Endothelial cell of umbilical vein (primary cell): Measurements from ENCODE around the gene KLRF2. TPM values are rescaled to one million over a fixed set of nuclear protein-coding genes. Genes with fewer than 3 reads are reported as not detected.
A peak's percentile ranks its signal among the peaks of the same experiment; 100 is the strongest.

Source experiments
- BruUV-seq: library from RNA; stranded (reverse); fragments of 400-500 nt; replicated peaks from 2 replicates; lab custom pipeline; 2021; lab: Mats Ljungman, UMichigan
- CTCF ChIA-PET: fragments of 300-600, 350-600 bp; sonication (Branson Sonifier 250); formaldehyde crosslinking; loops from one replicate; lab custom pipeline; 2021; ENCODE audit warnings: antibody characterized with exemption, inconsistent platforms; lab: Charles Lee
- POLR2A ChIA-PET: fragments of 300-600, 350-600 bp; sonication (Branson Sonifier 250); formaldehyde crosslinking; loops from one replicate; lab custom pipeline; 2021; ENCODE audit warnings: antibody characterized with exemption, inconsistent platforms; lab: Charles Lee
- DNase-seq: peaks from one replicate; pipeline ENCODE4 v3.0.0-alpha.2; 2011; ENCODE audit warnings: low read depth, low spot score
- FAIRE-seq: peaks from 2 replicates; lab custom pipeline; 2011; peaks lifted over from hg19 to GRCh38; lab: Jason Lieb, UNC
- H2AFZ ChIP-seq: 2 replicates; pipeline ENCODE4 v1.6.0; 2012; ENCODE audit warnings: low read depth, low read length, control low read depth, inconsistent platforms
- H3K27ac ChIP-seq: 2 replicates; pipeline ENCODE4 v1.5.1; 2011; ENCODE audit warnings: low read depth, mild to moderate bottlenecking, control low read depth, low read length, moderate library complexity; ENCODE audit not compliant: insufficient read depth
- H3K27me3 ChIP-seq, 2 experiments: 2 replicates each; pipeline versions ENCODE4 v1.6.0 to v1.6.1; 2011; ENCODE audit warnings: low read length in 2 of 2, mixed read lengths in 1 of 2; ENCODE audit not compliant: control insufficient read depth in 2 of 2, insufficient read depth in 2 of 2
- H3K36me3 ChIP-seq, 2 experiments: 2 replicates in 1 of 2; 3 replicates in 1 of 2; pipeline ENCODE4 v1.5.1; 2011; ENCODE audit warnings: low read length in 2 of 2, mild to moderate bottlenecking in 1 of 2, moderate library complexity in 1 of 2; ENCODE audit not compliant: control insufficient read depth in 2 of 2, insufficient read depth in 2 of 2; ENCODE audit errors: extremely low read depth in 1 of 2
- H3K4me1 ChIP-seq: 3 replicates; pipeline ENCODE4 v1.5.1; 2011; ENCODE audit warnings: mild to moderate bottlenecking, low read length; ENCODE audit not compliant: control insufficient read depth, insufficient read depth; ENCODE audit errors: extremely low read depth
- H3K4me2 ChIP-seq: 2 replicates; pipeline ENCODE4 v1.6.1; 2011; ENCODE audit warnings: low read length, control low read depth, mixed read lengths; ENCODE audit not compliant: insufficient read depth
- H3K4me3 ChIP-seq, 3 experiments: fragments of 200-600 bp in 1 of 3; sonication (generic), shearing (Covaris generic) in 1 of 3; replicated peaks in 1 of 3; 2 replicates each; pipeline ENCODE4 v1.5.1; 2011 to 2016; ENCODE audit warnings: control low read depth in 3 of 3, low read length in 3 of 3, mild to moderate bottlenecking in 2 of 3, inconsistent platforms in 1 of 3, low read depth in 1 of 3, moderate library complexity in 1 of 3; ENCODE audit not compliant: insufficient read depth in 1 of 3
- H3K79me2 ChIP-seq: 2 replicates; pipeline ENCODE4 v1.6.0; 2012; ENCODE audit warnings: low read length, inconsistent platforms; ENCODE audit not compliant: control insufficient read depth, insufficient read depth
- H3K9ac ChIP-seq: replicated peaks from 2 replicates; pipeline ENCODE3; 2011; ENCODE audit warnings: low read length, control low read depth; ENCODE audit not compliant: insufficient read depth; ENCODE audit errors: extremely low read depth
- H3K9me1 ChIP-seq: replicated peaks from 3 replicates; pipeline ENCODE4 v1.6.0; 2011; ENCODE audit warnings: mild to moderate bottlenecking, low read length; ENCODE audit not compliant: control insufficient read depth, insufficient read depth; ENCODE audit errors: extremely low read depth
- H3K9me3 ChIP-seq: replicated peaks from 2 replicates; pipeline ENCODE4 v1.5.1; 2012; ENCODE audit warnings: low read length, inconsistent platforms; ENCODE audit not compliant: control insufficient read depth, insufficient read depth
- H4K20me1 ChIP-seq: replicated peaks from 2 replicates; pipeline ENCODE3; 2011; ENCODE audit warnings: mild to moderate bottlenecking, low read length; ENCODE audit not compliant: control insufficient read depth, insufficient read depth; ENCODE audit errors: extremely low read depth
- EZH2 ChIP-seq: IDR thresholded peaks from 2 replicates; pipeline ENCODE4 v1.6.1; 2012; ENCODE audit warnings: borderline replicate concordance, low read depth, mild to moderate bottlenecking, moderate library complexity, low read length, inconsistent platforms; ENCODE audit not compliant: severe bottlenecking
- FOS ChIP-seq: IDR thresholded peaks from 2 replicates; pipeline ENCODE4 v1.6.1; 2011; ENCODE audit warnings: mild to moderate bottlenecking, low read length, moderate library complexity, borderline replicate concordance; ENCODE audit not compliant: insufficient read depth
- GATA2 ChIP-seq: IDR thresholded peaks from 2 replicates; pipeline ENCODE4 v1.7.0; 2011; ENCODE audit warnings: low read depth, mild to moderate bottlenecking, moderate library complexity, mixed read lengths, low read length; ENCODE audit not compliant: insufficient read length, insufficient read depth
- JUN ChIP-seq: IDR thresholded peaks from 2 replicates; pipeline ENCODE4 v1.6.1; 2011; ENCODE audit warnings: borderline replicate concordance, low read depth; ENCODE audit not compliant: insufficient read length, insufficient read depth
- MYC ChIP-seq: IDR thresholded peaks from one replicate; pipeline ENCODE4 v1.6.1; 2011; ENCODE audit warnings: mild to moderate bottlenecking, low read depth, low read length
- POLR2A ChIP-seq: IDR thresholded peaks from 2 replicates; pipeline ENCODE4 v1.6.1; 2012; ENCODE audit warnings: low read depth, mild to moderate bottlenecking, control low read depth, low read length
- POLR2AphosphoS5 ChIP-seq: IDR thresholded peaks from 2 replicates; pipeline ENCODE4 v1.6.1; 2012; ENCODE audit warnings: low read depth, mild to moderate bottlenecking, control low read depth, low read length, moderate library complexity; ENCODE audit not compliant: insufficient read depth
- dilution Hi-C: fragments of 300-500 bp; cut with MboI; formaldehyde crosslinking; loops from one replicate; pipeline ENCODE4 v1.15.0; 2019; ENCODE audit warnings: low sequenced_read_pairs; ENCODE audit not compliant: extremely low pct_ligation_motif_present
- intact Hi-C: fragments of 100-400 bp; cut with micrococcal nuclease; formaldehyde crosslinking; loops from one replicate; pipeline ENCODE4 v1.10.0; 2022
- polyA plus RNA-seq, 4 experiments: library from polyadenylated mRNA; depleted of rRNA in 3 of 4; stranded (reverse) in 3 of 4; unstranded in 1 of 4; fragments of >200 nt; gene quantifications; 2 replicates each; pipeline versions ENCODE4 v1.2.1 to v1.2.3, GENCODE V29; 2011 to 2012; ENCODE audit warnings: missing spikeins in 1 of 4
- total RNA-seq: library from RNA; stranded (reverse); gene quantifications from 2 replicates; pipeline ENCODE4 v1.2.3, GENCODE V29; 2021
- TF ChIP-seq, protein P1 (sequence below): IDR thresholded peaks from 2 replicates; pipeline ENCODE4 v1.6.1; 2011; ENCODE audit not compliant: insufficient read depth, insufficient read length
- TF ChIP-seq, protein P2 (sequence below), 2 donors: IDR thresholded peaks; 1 replicate in 1 of 2; 2 replicates in 1 of 2; pipeline ENCODE4 v1.5.1; 2011; ENCODE audit warnings: low read length in 2 of 2, mild to moderate bottlenecking in 2 of 2, moderate library complexity in 2 of 2, control low read depth in 1 of 2, inconsistent platforms in 1 of 2, low read depth in 1 of 2; ENCODE audit not compliant: insufficient read depth in 1 of 2; ENCODE audit errors: extremely low read depth in 1 of 2

The KLRF2 gene
- total and polyA plus RNA-seq, 2 donors (not counting 3 experiments of a cell fraction or from before 2014, with no cell fraction given), result not detected

DNA sequence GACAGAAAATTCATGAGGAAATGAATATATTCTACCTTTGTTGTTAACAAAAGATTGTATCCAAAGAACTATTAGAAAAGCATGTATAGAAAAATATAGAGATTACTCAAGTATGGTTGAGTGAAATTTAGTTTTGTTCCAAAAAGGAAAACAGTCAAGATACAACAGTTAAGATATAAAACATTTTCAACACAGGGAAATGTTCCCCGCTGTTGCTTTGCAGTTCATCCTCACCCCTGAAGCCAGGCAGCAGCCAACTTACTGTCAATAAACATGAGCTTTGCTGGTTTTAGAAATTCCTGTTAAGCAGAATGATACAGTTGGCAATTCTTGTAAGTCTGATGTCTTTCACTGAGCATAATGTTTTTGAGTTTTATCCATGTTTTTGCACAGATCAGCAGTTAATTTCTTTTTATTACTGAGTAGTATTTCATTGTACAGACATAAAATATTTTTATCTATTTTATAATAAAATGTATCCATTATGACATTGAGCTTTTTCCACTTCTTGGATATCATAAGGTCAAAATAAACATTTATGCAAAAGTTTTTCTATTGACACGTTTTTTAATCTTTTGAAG is 10.9 kb upstream of the KLRF2 start:
- FAIRE-seq, result no peak
- Histone ChIP-seq H4K20me1 (no peaks in the 10 kb centered on the region), H3K4me2 (peak overlapping the region; percentile 99), H3K9me1 (no peaks in the 10 kb centered on the region), H2AFZ (peak overlapping the region; percentile 94), H3K27me3 (no peaks in the 10 kb centered on the region), H3K4me3 (peak overlapping the region in 2 of 3 experiments; percentile 73 to 93), H3K4me1 (peaks cover 31% of the 10 kb centered on the region), H3K9ac (peak overlapping the region; percentile 94), H3K27ac (peak overlapping the region; percentile 96), H3K79me2 (peaks cover 21% of the 10 kb centered on the region), H3K36me3 (no peaks in the 10 kb centered on the region), H3K9me3 (no peaks in the 10 kb centered on the region)
- intact Hi-C loops (no loop called here), dilution Hi-C loops (no loop called here)
- DNase-seq, result peak; percentile 44
- TF ChIP-seq POLR2A (no peak), MYC (no peak), JUN (no peak), EZH2 (no peak), GATA2 (no peak), POLR2AphosphoS5 (no peak), FOS (no peak)
- TF ChIP-seq, protein P1, sequence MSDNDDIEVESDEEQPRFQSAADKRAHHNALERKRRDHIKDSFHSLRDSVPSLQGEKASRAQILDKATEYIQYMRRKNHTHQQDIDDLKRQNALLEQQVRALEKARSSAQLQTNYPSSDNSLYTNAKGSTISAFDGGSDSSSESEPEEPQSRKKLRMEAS, result no peak
- TF ChIP-seq, protein P2, sequence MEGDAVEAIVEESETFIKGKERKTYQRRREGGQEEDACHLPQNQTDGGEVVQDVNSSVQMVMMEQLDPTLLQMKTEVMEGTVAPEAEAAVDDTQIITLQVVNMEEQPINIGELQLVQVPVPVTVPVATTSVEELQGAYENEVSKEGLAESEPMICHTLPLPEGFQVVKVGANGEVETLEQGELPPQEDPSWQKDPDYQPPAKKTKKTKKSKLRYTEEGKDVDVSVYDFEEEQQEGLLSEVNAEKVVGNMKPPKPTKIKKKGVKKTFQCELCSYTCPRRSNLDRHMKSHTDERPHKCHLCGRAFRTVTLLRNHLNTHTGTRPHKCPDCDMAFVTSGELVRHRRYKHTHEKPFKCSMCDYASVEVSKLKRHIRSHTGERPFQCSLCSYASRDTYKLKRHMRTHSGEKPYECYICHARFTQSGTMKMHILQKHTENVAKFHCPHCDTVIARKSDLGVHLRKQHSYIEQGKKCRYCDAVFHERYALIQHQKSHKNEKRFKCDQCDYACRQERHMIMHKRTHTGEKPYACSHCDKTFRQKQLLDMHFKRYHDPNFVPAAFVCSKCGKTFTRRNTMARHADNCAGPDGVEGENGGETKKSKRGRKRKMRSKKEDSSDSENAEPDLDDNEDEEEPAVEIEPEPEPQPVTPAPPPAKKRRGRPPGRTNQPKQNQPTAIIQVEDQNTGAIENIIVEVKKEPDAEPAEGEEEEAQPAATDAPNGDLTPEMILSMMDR (IDR thresholded peaks at IDR 0.05; ENCODE audit: extremely low read depth in 1 of 2, insufficient read depth in 1 of 2, low read depth in 1 of 2, low read length in 2 of 2), result no peak
- ChIA-PET CTCF (interaction anchor here (2.0 kb wide), 1 partner anchor 127 kb away, joined by 6 read pairs; no protein-coding TSS in a partner anchor), POLR2A (interaction anchor here (0.6 kb wide), 1 partner anchor 26 kb away, joined by 3 read pairs; no protein-coding TSS in a partner anchor)
- BruUV-seq, result no TSS peak
